SKM-1 treated with dmso at 0.1 percent for 144 hours (cell line): ENCODE results near the gene B3GLCT.
"Not testable (repeated sequence)": the region's sequence is repeated elsewhere in the genome, so short reads cannot be mapped to it uniquely, and the experiment has no call there.

ENCODE experiments used
- DNase-seq: peaks from one replicate; lab custom pipeline; 2025; ENCODE audit not compliant: unreplicated experiment; lab: John Stamatoyannopoulos, UW

Gene B3GLCT

GRCh38 chr13:31339616-31340015 lies 139.8 kb downstream of the B3GLCT start:
- not testable (repeated sequence) for DNase-seq

GRCh38 chr13:31340848-31341247 lies 141.1 kb downstream of the B3GLCT start:
- not testable (repeated sequence) for DNase-seq

GRCh38 chr13:31346891-31347290 lies 147.1 kb downstream of the B3GLCT start:
- no peak for DNase-seq

GRCh38 chr13:31349156-31349555 lies 149.4 kb downstream of the B3GLCT start:
- DNase-seq = no peak

GRCh38 chr13:31350560-31350959 lies 150.8 kb downstream of the B3GLCT start:
- no peak for DNase-seq

GRCh38 chr13:31351376-31351775 lies 151.6 kb downstream of the B3GLCT start:
- no peak for DNase-seq

- DNase-seq = no peak
Observed at GRCh38 chr13:31352467-31352866, 152.7 kb downstream of the B3GLCT start.

- DNase-seq = no peak
Observed at GRCh38 chr13:31355001-31355400, 155.2 kb downstream of the B3GLCT start.

- DNase-seq = no peak
Observed at GRCh38 chr13:31356991-31357390, 157.2 kb downstream of the B3GLCT start.

- no peak for DNase-seq
Observed at GRCh38 chr13:31357581-31357980, 157.8 kb downstream of the B3GLCT start.

- DNase-seq = no peak
Observed at GRCh38 chr13:31361673-31362072, 161.9 kb downstream of the B3GLCT start.

GRCh38 chr13:31365630-31366029 lies 165.9 kb downstream of the B3GLCT start:
- no peak for DNase-seq

GRCh38 chr13:31367410-31367809 lies 167.6 kb downstream of the B3GLCT start:
- no peak for DNase-seq

- no peak for DNase-seq
Observed at GRCh38 chr13:31369213-31369612, 169.4 kb downstream of the B3GLCT start.

- DNase-seq = no peak
Observed at GRCh38 chr13:31372454-31372853, 172.7 kb downstream of the B3GLCT start.

- DNase-seq = no peak
Observed at GRCh38 chr13:31374682-31375081, 174.9 kb downstream of the B3GLCT start.

- no peak for DNase-seq
Observed at GRCh38 chr13:31377946-31378345, 178.2 kb downstream of the B3GLCT start.

- no peak for DNase-seq
Observed at GRCh38 chr13:31380715-31381114, 180.9 kb downstream of the B3GLCT start.
